ENCODE measurements around the gene TNK1. TPM values are rescaled to one million over a fixed set of nuclear protein-coding genes. Genes with fewer than 3 reads are reported as not detected.
"Not testable (repeated sequence)": the region's sequence is repeated elsewhere in the genome, so short reads cannot be mapped to it uniquely, and the experiment has no call there.

Gene TNK1
- polyA plus RNA-seq, 1 donor from 2014 or later = 0.83 TPM

DNA sequence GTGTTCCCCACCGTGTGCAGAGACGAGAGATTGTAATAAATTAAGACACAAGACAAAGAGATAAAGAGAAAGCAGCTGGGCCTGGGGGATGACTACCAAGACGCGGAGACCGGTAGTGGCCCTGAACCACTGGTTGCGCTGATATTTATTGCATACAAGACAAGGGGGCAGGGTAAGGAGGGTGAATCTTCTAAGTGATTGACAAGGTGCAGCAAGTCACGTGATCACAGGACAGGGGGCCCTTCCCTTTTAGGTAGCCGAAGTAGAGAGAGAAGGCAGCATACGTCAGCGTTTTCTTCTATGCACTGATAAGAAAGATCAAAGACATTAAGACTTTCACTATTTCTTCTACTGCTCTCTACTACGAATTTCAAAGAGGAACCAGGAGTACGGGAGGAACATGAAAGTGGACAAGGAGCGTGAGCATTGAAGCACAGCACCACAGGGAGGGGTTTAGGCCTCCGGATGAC lies 48.3 kb upstream of the TNK1 start:
- H4K20me1 ChIP-seq (ENCODE audit: insufficient read depth); H3K36me3 ChIP-seq (ENCODE audit: insufficient read depth, low read length); H3F3A ChIP-seq (ENCODE audit: insufficient read depth, low read length, poor library complexity, severe bottlenecking); H3K4me2 ChIP-seq (ENCODE audit: low read length); H3K9me2 ChIP-seq (ENCODE audit: insufficient read depth, low read length); H3K9me3 ChIP-seq (ENCODE audit: low read length); H3K27ac ChIP-seq (ENCODE audit: low read length); H3K79me2 ChIP-seq (replicated peaks; ENCODE audit: insufficient read depth, low read length); H2AFZ ChIP-seq (ENCODE audit: low read depth, low read length); H3K27me3 ChIP-seq (ENCODE audit: insufficient read depth, low read depth, low read length); H3K9ac ChIP-seq (ENCODE audit: low read length); H3K4me3 ChIP-seq (ENCODE audit: low read length): not testable (repeated sequence)

DNA sequence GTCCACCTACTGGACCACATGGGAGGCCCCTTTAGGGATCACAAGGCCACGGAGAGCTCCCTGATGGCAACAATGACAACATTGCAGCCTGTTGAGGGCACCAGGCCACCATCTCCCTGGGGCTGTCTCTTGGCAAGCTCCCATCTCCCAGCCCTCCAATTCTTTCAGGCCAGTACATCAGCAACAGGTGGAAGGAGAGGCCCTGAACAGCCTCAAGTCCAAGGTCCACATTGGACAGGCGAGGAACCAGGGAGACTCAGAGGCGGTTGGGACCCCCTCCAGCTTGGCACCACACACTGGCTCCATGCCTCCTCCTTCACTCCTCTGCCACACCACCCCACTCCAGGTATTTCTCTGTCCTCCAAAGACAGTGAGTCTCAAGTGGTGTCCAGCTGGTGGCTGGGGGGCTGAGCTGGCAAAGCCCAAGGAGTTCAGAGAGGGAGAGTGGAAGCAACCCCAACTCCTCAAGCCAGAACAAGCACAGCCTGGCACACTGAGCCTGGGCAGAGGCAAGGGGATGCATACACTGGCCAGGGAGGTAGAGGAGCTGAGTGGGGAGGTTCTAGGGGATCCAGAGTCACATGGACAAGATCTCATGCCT lies 45.9 kb upstream of the TNK1 start:
- Histone ChIP-seq H3K9ac (ENCODE audit: low read length) (no peak overlapping the region), H4K20me1 (ENCODE audit: insufficient read depth) (no peaks in the 10 kb centered on the region), H3K4me2 (ENCODE audit: low read length) (no peak overlapping the region), H3K9me2 (ENCODE audit: insufficient read depth, low read length) (no peaks in the 10 kb centered on the region), H2AFZ (ENCODE audit: low read depth, low read length) (no peak overlapping the region), H3K79me2 (replicated peaks; ENCODE audit: insufficient read depth, low read length) (no peaks in the 10 kb centered on the region), H3K27me3 (ENCODE audit: insufficient read depth, low read depth, low read length) (no peaks in the 10 kb centered on the region), H3K36me3 (ENCODE audit: insufficient read depth, low read length) (no peaks in the 10 kb centered on the region), H3K9me3 (ENCODE audit: low read length) (no peaks in the 10 kb centered on the region), H3F3A (ENCODE audit: insufficient read depth, low read length, poor library complexity, severe bottlenecking) (no peaks in the 10 kb centered on the region), H3K27ac (ENCODE audit: low read length) (no peak overlapping the region), H3K4me3 (ENCODE audit: low read length) (no peak overlapping the region)
- TF ChIP-seq MXI1 (conservative IDR thresholded peaks at IDR 0.05; ENCODE audit: poor library complexity, severe bottlenecking) (no peak), SMC3 (conservative IDR thresholded peaks at IDR 0.05; ENCODE audit: poor library complexity) (no peak), REST (IDR thresholded peaks at IDR 0.05; ENCODE audit: borderline replicate concordance) (no peak), TAF1 (IDR thresholded peaks at IDR 0.05; ENCODE audit: low read depth) (no peak), EZH2 (IDR thresholded peaks at IDR 0.05; ENCODE audit: borderline replicate concordance, insufficient read depth, low read length, poor library complexity, severe bottlenecking) (no peak), EP300 (conservative IDR thresholded peaks at IDR 0.05; ENCODE audit: poor library complexity, severe bottlenecking) (no peak), POLR2AphosphoS5 (IDR thresholded peaks at IDR 0.05) (no peak), RAD21 (conservative IDR thresholded peaks at IDR 0.05) (no peak)
- TF ChIP-seq, protein P1, sequence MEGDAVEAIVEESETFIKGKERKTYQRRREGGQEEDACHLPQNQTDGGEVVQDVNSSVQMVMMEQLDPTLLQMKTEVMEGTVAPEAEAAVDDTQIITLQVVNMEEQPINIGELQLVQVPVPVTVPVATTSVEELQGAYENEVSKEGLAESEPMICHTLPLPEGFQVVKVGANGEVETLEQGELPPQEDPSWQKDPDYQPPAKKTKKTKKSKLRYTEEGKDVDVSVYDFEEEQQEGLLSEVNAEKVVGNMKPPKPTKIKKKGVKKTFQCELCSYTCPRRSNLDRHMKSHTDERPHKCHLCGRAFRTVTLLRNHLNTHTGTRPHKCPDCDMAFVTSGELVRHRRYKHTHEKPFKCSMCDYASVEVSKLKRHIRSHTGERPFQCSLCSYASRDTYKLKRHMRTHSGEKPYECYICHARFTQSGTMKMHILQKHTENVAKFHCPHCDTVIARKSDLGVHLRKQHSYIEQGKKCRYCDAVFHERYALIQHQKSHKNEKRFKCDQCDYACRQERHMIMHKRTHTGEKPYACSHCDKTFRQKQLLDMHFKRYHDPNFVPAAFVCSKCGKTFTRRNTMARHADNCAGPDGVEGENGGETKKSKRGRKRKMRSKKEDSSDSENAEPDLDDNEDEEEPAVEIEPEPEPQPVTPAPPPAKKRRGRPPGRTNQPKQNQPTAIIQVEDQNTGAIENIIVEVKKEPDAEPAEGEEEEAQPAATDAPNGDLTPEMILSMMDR (IDR thresholded peaks at IDR 0.05; ENCODE audit: poor library complexity, severe bottlenecking) = no peak

DNA sequence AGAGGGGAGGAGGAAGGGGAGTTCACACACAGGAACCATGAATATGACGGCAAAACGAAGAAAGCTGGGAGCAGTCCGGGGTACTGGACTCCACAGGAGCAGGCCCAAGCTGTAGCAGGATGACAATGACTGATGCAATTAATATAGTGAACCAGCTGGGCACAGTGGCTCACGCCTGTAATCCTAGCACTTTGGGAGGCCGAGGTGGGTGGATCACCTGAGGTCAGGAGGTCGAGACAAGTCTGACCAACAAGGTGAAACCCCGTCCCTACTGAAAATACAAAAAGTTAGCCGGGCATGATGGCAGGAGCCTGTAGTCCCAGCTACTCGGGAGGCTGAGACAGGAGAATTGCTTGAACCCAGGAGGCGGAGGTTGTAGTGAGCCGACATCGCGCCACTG lies 45.1 kb upstream of the TNK1 start:
- H3K4me3 ChIP-seq (ENCODE audit: low read length); H3K9me2 ChIP-seq (ENCODE audit: insufficient read depth, low read length); H3K9ac ChIP-seq (ENCODE audit: low read length); H3K9me3 ChIP-seq (ENCODE audit: low read length); H4K20me1 ChIP-seq (ENCODE audit: insufficient read depth); H3F3A ChIP-seq (ENCODE audit: insufficient read depth, low read length, poor library complexity, severe bottlenecking); H3K27me3 ChIP-seq (ENCODE audit: insufficient read depth, low read depth, low read length); H3K79me2 ChIP-seq (replicated peaks; ENCODE audit: insufficient read depth, low read length); H3K27ac ChIP-seq (ENCODE audit: low read length); H3K4me2 ChIP-seq (ENCODE audit: low read length); H3K36me3 ChIP-seq (ENCODE audit: insufficient read depth, low read length); H2AFZ ChIP-seq (ENCODE audit: low read depth, low read length): not testable (repeated sequence)

Measured in neural cell (in vitro differentiated cells).